ENCODE data around the gene MPHOSPH8. TPM values are rescaled to one million over a fixed set of nuclear protein-coding genes. Genes with fewer than 3 reads are reported as not detected.
"Not testable (repeated sequence)": the region's sequence is repeated elsewhere in the genome, so short reads cannot be mapped to it uniquely, and the experiment has no call there.

Gene MPHOSPH8
- total and polyA plus RNA-seq, 4 donors: 31.2 to 69.9 (median 45.4) TPM

DNA sequence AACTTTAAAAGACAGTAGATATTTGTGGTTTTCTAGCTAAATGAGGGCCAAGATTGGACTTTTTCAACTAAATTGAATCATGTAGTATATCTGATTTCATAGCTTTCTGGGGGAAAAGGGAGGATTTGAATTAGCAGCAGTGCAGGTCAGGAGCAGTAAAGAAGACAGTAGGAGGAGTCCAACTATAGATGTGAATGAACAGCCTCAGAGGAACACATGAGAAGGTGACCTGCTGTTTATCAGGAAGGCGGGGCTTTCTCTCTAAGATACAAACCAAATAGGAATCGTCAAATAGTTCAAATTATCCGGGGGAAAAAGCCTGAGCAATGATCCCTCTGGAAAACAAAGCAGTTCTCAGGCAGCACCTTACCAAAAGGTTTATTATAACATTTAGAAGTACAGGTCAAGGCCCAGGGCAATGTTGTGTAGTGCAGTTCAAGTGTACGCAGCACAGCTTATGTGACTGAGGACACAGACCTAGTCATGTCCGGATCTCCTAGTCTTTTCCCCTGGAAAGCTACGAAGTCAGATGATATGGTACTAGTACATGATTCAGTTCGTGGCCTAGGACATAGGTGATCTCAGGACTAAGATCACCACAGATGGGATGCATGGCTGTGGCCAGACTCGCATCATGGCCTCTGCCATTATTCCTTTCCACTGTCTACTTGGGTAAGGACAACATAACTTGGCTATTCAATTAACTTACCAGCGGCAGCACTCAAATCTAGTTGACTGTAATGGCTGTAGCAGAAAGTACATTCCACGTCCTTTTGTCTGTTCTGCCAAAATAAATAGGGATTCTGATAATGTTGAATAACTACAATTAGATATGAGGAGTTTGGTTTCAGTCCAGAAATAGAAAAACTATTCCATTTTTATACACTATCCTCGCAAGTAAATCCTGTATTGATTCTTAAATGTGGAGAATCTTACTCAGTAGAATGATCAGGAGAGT lies 40.3 kb downstream of the MPHOSPH8 start:
- no peaks in the 10 kb centered on the region for H3K9me3 ChIP-seq (ENCODE audit: control insufficient read depth, insufficient read depth, low read length)
- H3K27ac ChIP-seq (ENCODE audit: low read depth, low read length): no peak overlapping the region
- no peaks in the 10 kb centered on the region for H3K27me3 ChIP-seq (ENCODE audit: control insufficient read depth, insufficient read depth, low read length)
- no peak for DNase-seq (ENCODE audit: low read depth in 4 of 6, low spot score in 6 of 6)
- H3K4me3 ChIP-seq (ENCODE audit: low read depth, low read length): no peak overlapping the region
- peaks cover 24% of the 10 kb centered on the region for H3K36me3 ChIP-seq (ENCODE audit: control insufficient read depth, insufficient read depth, low read length)
- 95% methylated on average over 5 of the region's 11 CpGs for WGBS (ENCODE audit: insufficient coverage)
- H3K4me1 ChIP-seq (ENCODE audit: control insufficient read depth, insufficient read depth, low read length): no peaks in the 10 kb centered on the region

DNA sequence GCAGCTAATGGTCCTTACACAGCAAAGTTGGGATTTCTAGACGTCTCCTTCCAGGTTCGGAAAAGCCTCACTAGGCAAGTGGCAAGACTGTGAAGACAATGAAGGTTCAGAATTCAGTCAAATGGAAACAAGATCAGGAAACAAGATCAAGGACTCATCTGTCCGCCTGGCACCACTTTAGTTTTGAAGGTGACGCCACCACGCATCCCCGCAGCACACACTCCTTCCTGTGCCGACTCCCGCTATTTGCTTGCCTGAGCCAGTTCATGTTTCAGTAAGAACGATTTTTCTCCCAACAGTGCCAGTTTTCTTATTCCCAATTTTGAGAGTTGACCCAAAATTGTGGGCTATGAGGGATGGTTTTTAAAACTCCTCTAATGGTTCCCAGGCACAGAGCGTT lies 41.4 kb downstream of the MPHOSPH8 start:
- no peak overlapping the region for H3K4me3 ChIP-seq (ENCODE audit: low read depth, low read length)
- H3K27me3 ChIP-seq (ENCODE audit: control insufficient read depth, insufficient read depth, low read length): no peaks in the 10 kb centered on the region
- H3K9me3 ChIP-seq (ENCODE audit: control insufficient read depth, insufficient read depth, low read length): no peaks in the 10 kb centered on the region
- 91% methylated on average over 6 of the region's 10 CpGs for WGBS (ENCODE audit: insufficient coverage)
- H3K36me3 ChIP-seq (ENCODE audit: control insufficient read depth, insufficient read depth, low read length): peaks cover 14% of the 10 kb centered on the region
- DNase-seq (ENCODE audit: low read depth in 4 of 6, low spot score in 6 of 6): no peak
- no peaks in the 10 kb centered on the region for H3K4me1 ChIP-seq (ENCODE audit: control insufficient read depth, insufficient read depth, low read length)
- H3K27ac ChIP-seq (ENCODE audit: low read depth, low read length): no peak overlapping the region

GRCh38 chr13:19676168-19676567 lies 42.7 kb downstream of the MPHOSPH8 start:
- Histone ChIP-seq H3K36me3 (ENCODE audit: control insufficient read depth, insufficient read depth, low read length) (peaks cover 8% of the 10 kb centered on the region), H3K27ac (ENCODE audit: low read depth, low read length) (no peak overlapping the region), H3K4me1 (ENCODE audit: control insufficient read depth, insufficient read depth, low read length) (no peaks in the 10 kb centered on the region), H3K27me3 (ENCODE audit: control insufficient read depth, insufficient read depth, low read length) (no peaks in the 10 kb centered on the region), H3K9me3 (ENCODE audit: control insufficient read depth, insufficient read depth, low read length) (no peaks in the 10 kb centered on the region), H3K4me3 (ENCODE audit: low read depth, low read length) (no peak overlapping the region)
- WGBS (ENCODE audit: insufficient coverage): 100% methylated on average over 1 of the region's 3 CpGs
- no peak for DNase-seq (ENCODE audit: low read depth in 4 of 6, low spot score in 6 of 6)

DNA sequence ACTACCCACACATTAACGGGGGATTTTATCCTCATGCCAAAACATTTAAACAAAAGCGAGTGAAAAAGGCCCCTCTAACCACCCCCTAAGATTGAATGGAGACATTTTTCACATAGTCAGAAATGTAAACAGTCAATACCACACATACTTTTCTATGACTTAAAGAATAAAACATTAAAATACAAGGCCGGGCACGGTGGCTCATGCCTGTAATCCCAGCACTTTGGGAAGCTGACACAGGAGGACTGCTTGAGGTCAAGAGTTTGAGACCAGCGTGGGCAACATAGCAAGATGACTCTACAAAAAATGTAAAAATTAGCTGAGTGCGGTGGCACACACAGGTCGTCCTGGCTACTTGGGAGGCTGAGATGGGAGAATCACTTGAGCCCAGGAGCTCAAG lies 47.3 kb downstream of the MPHOSPH8 start:
- DNase-seq (ENCODE audit: low read depth in 4 of 6, low spot score in 6 of 6): no peak
- WGBS (ENCODE audit: insufficient coverage): 96% methylated on average over 4 of the region's 7 CpGs

GRCh38 chr13:19681517-19681916 lies 48.1 kb downstream of the MPHOSPH8 start:
- no peak for DNase-seq (ENCODE audit: low read depth in 4 of 6, low spot score in 6 of 6)
- Histone ChIP-seq H3K4me3 (ENCODE audit: low read depth, low read length) (no peak overlapping the region), H3K36me3 (ENCODE audit: control insufficient read depth, insufficient read depth, low read length) (no peaks in the 10 kb centered on the region), H3K27me3 (ENCODE audit: control insufficient read depth, insufficient read depth, low read length) (no peaks in the 10 kb centered on the region), H3K9me3 (ENCODE audit: control insufficient read depth, insufficient read depth, low read length) (no peaks in the 10 kb centered on the region), H3K27ac (ENCODE audit: low read depth, low read length) (no peak overlapping the region), H3K4me1 (ENCODE audit: control insufficient read depth, insufficient read depth, low read length) (no peaks in the 10 kb centered on the region)
- WGBS (ENCODE audit: insufficient coverage): no CpG with 5 or more reads among the region's 2 CpGs

More for the DNA sequence above, 47.3 kb downstream of the MPHOSPH8 start:
- no peaks in the 10 kb centered on the region for H3K36me3 ChIP-seq (ENCODE audit: control insufficient read depth, insufficient read depth, low read length)
- no peak overlapping the region for H3K4me3 ChIP-seq (ENCODE audit: low read depth, low read length)
- no peak overlapping the region for H3K27ac ChIP-seq (ENCODE audit: low read depth, low read length)
- no peaks in the 10 kb centered on the region for H3K27me3 ChIP-seq (ENCODE audit: control insufficient read depth, insufficient read depth, low read length)
- no peaks in the 10 kb centered on the region for H3K4me1 ChIP-seq (ENCODE audit: control insufficient read depth, insufficient read depth, low read length)
- no peaks in the 10 kb centered on the region for H3K9me3 ChIP-seq (ENCODE audit: control insufficient read depth, insufficient read depth, low read length)

GRCh38 chr13:19685034-19685433 lies 51.6 kb downstream of the MPHOSPH8 start:
- Histone ChIP-seq H3K36me3 (ENCODE audit: control insufficient read depth, insufficient read depth, low read length) (no peaks in the 10 kb centered on the region), H3K27ac (ENCODE audit: low read depth, low read length) (no peak overlapping the region), H3K9me3 (ENCODE audit: control insufficient read depth, insufficient read depth, low read length) (no peaks in the 10 kb centered on the region), H3K27me3 (ENCODE audit: control insufficient read depth, insufficient read depth, low read length) (no peaks in the 10 kb centered on the region), H3K4me1 (ENCODE audit: control insufficient read depth, insufficient read depth, low read length) (no peaks in the 10 kb centered on the region), H3K4me3 (ENCODE audit: low read depth, low read length) (no peak overlapping the region)
- WGBS (ENCODE audit: insufficient coverage): 89% methylated on average over 1 of the region's 5 CpGs
- DNase-seq (ENCODE audit: low read depth in 4 of 6, low spot score in 6 of 6): no peak

- Histone ChIP-seq H3K4me3 (ENCODE audit: low read depth, low read length) (no peak overlapping the region), H3K27me3 (ENCODE audit: control insufficient read depth, insufficient read depth, low read length) (no peaks in the 10 kb centered on the region), H3K4me1 (ENCODE audit: control insufficient read depth, insufficient read depth, low read length) (no peaks in the 10 kb centered on the region), H3K27ac (ENCODE audit: low read depth, low read length) (no peak overlapping the region), H3K36me3 (ENCODE audit: control insufficient read depth, insufficient read depth, low read length) (no peaks in the 10 kb centered on the region), H3K9me3 (ENCODE audit: control insufficient read depth, insufficient read depth, low read length) (no peaks in the 10 kb centered on the region)
- no peak for DNase-seq (ENCODE audit: low read depth in 4 of 6, low spot score in 6 of 6)
Observed at GRCh38 chr13:19685437-19685836, 52.0 kb downstream of the MPHOSPH8 start.

- 100% methylated on average over 3 of the region's 8 CpGs for WGBS (ENCODE audit: insufficient coverage)
Observed at GRCh38 chr13:19691447-19691846, 58.0 kb downstream of the MPHOSPH8 start.

GRCh38 chr13:19695428-19695827 lies 62.0 kb downstream of the MPHOSPH8 start:
- H3K4me3 ChIP-seq (ENCODE audit: low read depth, low read length): no peak overlapping the region
- WGBS (ENCODE audit: insufficient coverage): no CpG with 5 or more reads among the region's 1 CpG
- H3K27ac ChIP-seq (ENCODE audit: low read depth, low read length): no peak overlapping the region
- H3K9me3 ChIP-seq (ENCODE audit: control insufficient read depth, insufficient read depth, low read length): no peaks in the 10 kb centered on the region
- no peak for DNase-seq (ENCODE audit: low read depth in 4 of 6, low spot score in 6 of 6)
- H3K27me3 ChIP-seq (ENCODE audit: control insufficient read depth, insufficient read depth, low read length): no peaks in the 10 kb centered on the region
- H3K36me3 ChIP-seq (ENCODE audit: control insufficient read depth, insufficient read depth, low read length): peaks cover 2% of the 10 kb centered on the region
- H3K4me1 ChIP-seq (ENCODE audit: control insufficient read depth, insufficient read depth, low read length): no peaks in the 10 kb centered on the region

More at GRCh38 chr13:19691447-19691846, 58.0 kb downstream of the MPHOSPH8 start:
- not testable (repeated sequence) for DNase-seq (ENCODE audit: low read depth in 4 of 6, low spot score in 6 of 6); H3K4me3 ChIP-seq (ENCODE audit: low read depth, low read length); H3K9me3 ChIP-seq (ENCODE audit: control insufficient read depth, insufficient read depth, low read length); H3K27me3 ChIP-seq (ENCODE audit: control insufficient read depth, insufficient read depth, low read length); H3K36me3 ChIP-seq (ENCODE audit: control insufficient read depth, insufficient read depth, low read length); H3K27ac ChIP-seq (ENCODE audit: low read depth, low read length); H3K4me1 ChIP-seq (ENCODE audit: control insufficient read depth, insufficient read depth, low read length)

DNA sequence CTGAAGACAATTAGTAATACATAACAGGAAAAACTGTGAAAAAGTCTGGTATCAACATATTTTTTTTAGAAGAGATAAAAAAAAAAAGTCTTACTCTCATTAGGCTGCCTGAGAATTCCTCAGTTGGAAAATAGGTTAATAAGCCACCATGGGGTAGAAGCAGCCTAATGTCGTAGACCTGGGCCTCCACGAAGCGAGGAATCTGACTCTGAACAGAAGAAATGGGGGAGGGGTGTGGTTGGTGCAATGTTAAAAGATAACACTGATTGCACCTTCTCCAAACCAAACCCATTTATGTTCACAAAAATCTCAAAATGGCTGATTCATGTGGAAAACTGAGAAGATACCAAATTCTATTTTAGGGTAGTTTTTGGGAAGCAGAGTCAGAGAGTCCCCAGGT lies 62.4 kb downstream of the MPHOSPH8 start:
- no peaks in the 10 kb centered on the region for H3K9me3 ChIP-seq (ENCODE audit: control insufficient read depth, insufficient read depth, low read length)
- H3K4me1 ChIP-seq (ENCODE audit: control insufficient read depth, insufficient read depth, low read length): no peaks in the 10 kb centered on the region
- H3K36me3 ChIP-seq (ENCODE audit: control insufficient read depth, insufficient read depth, low read length): peaks cover 2% of the 10 kb centered on the region
- H3K4me3 ChIP-seq (ENCODE audit: low read depth, low read length): no peak overlapping the region
- 80% methylated on average over 1 of the region's 3 CpGs for WGBS (ENCODE audit: insufficient coverage)
- H3K27me3 ChIP-seq (ENCODE audit: control insufficient read depth, insufficient read depth, low read length): no peaks in the 10 kb centered on the region
- no peak overlapping the region for H3K27ac ChIP-seq (ENCODE audit: low read depth, low read length)
- no peak for DNase-seq (ENCODE audit: low read depth in 4 of 6, low spot score in 6 of 6)

All from spinal cord (tissue), 10 donors.